K562 (cell line): Measurements from ENCODE around the gene ANAPC4. TPM values are rescaled to one million over a fixed set of nuclear protein-coding genes. Genes with fewer than 3 reads are reported as not detected.

Experiments used
- ATAC-seq: fragments of 200-7000 bp; cut with Tn5 transposase; 3 replicates; pipeline ENCODE4 v1.9.1; 2020; ENCODE audit warnings: moderate library complexity
- BruUV-seq: library from RNA; stranded (reverse); fragments of 400-500 nt; replicated peaks from 2 replicates; lab custom pipeline; 2021; lab: Mats Ljungman, UMichigan
- CTCF ChIA-PET: fragments of 300-600 bp; formaldehyde crosslinking; extraction: SDS; loops from one replicate; lab custom pipeline; 2021; ENCODE audit warnings: low intra/inter-chr PET ratio; lab: Yijun Ruan, JAX
- POLR2A ChIA-PET: fragments of 300-600, 350-650 bp; sonication (Branson Sonifier 250); formaldehyde crosslinking; extraction: SDS; loops from one replicate; lab custom pipeline; 2021; ENCODE audit warnings: antibody characterized with exemption, inconsistent platforms; lab: Yijun Ruan, JAX
- DNase-seq, 4 experiments: peaks; one replicate each; pipeline versions ENCODE4 v3.0.0 to v3.0.0-alpha.2; 2011 to 2018; ENCODE audit warnings: low spot score in 3 of 4, mixed read lengths in 3 of 4; ENCODE audit errors: extremely low read depth in 1 of 4
- FAIRE-seq: peaks from 2 replicates; lab custom pipeline; 2011; peaks lifted over from hg19 to GRCh38; lab: Jason Lieb, UNC
- H2AFZ ChIP-seq: 2 replicates; pipeline ENCODE4 v1.6.0; 2011; ENCODE audit warnings: low read depth, low read length, control low read depth, inconsistent platforms
- H3K27ac ChIP-seq: fragments of 200-600 bp; 3 replicates; pipeline ENCODE4 v1.8.0; 2011; ENCODE audit warnings: low read depth, mild to moderate bottlenecking, control low read depth, inconsistent platforms, low read length, moderate library complexity, mixed read lengths; ENCODE audit errors: extremely low read depth
- H3K27me3 ChIP-seq, 2 experiments: fragments of 300-600 bp in 1 of 2; 2 replicates in 1 of 2; 3 replicates in 1 of 2; pipeline versions ENCODE4 v1.6.0 to v1.8.0; 2011; ENCODE audit warnings: inconsistent platforms in 2 of 2, low read length in 2 of 2, mild to moderate bottlenecking in 1 of 2, mixed read lengths in 1 of 2, moderate library complexity in 1 of 2; ENCODE audit not compliant: control insufficient read depth in 2 of 2, insufficient read depth in 2 of 2
- H3K36me3 ChIP-seq: fragments of 300-600 bp; 3 replicates; pipeline ENCODE4 v1.8.0; 2011; ENCODE audit warnings: mild to moderate bottlenecking, low read length, inconsistent platforms; ENCODE audit not compliant: control insufficient read depth, insufficient read depth
- H3K4me1 ChIP-seq, 2 experiments: fragments of 200-600 bp in 1 of 2; replicated peaks in 1 of 2; 2 replicates in 1 of 2; 3 replicates in 1 of 2; pipeline versions ENCODE4 v1.5.1 to v1.8.0; 2011; ENCODE audit warnings: inconsistent platforms in 2 of 2, low read length in 2 of 2, mild to moderate bottlenecking in 1 of 2, mixed read lengths in 1 of 2, moderate library complexity in 1 of 2; ENCODE audit not compliant: control insufficient read depth in 2 of 2, insufficient read depth in 2 of 2
- H3K4me2 ChIP-seq: 2 replicates; pipeline ENCODE4 v1.6.1; 2011; ENCODE audit warnings: low read length, control low read depth, inconsistent platforms, mixed read lengths; ENCODE audit not compliant: insufficient read depth
- H3K4me3 ChIP-seq: fragments of 200-600 bp; sonication (generic), shearing (Covaris generic); 2 replicates; pipeline ENCODE4 v1.5.1; 2016; ENCODE audit warnings: control low read depth, inconsistent platforms
- H3K79me2 ChIP-seq: fragments of 200-600 bp; 3 replicates; pipeline ENCODE4 v1.8.0; 2011; ENCODE audit warnings: low read length, inconsistent platforms; ENCODE audit not compliant: control insufficient read depth, insufficient read depth
- H3K9ac ChIP-seq, 2 experiments: 2 replicates each; pipeline versions ENCODE4 v1.6.0 to v1.6.1; 2011; ENCODE audit warnings: low read depth in 2 of 2, low read length in 2 of 2, control low read depth in 1 of 2, inconsistent platforms in 1 of 2, mild to moderate bottlenecking in 1 of 2, mixed read lengths in 1 of 2; ENCODE audit not compliant: insufficient read depth in 1 of 2
- H3K9me1 ChIP-seq: one replicate; pipeline ENCODE4 v1.6.0; 2011; ENCODE audit warnings: inconsistent platforms, mild to moderate bottlenecking, low read length, moderate library complexity; ENCODE audit not compliant: control insufficient read depth, insufficient read depth
- H3K9me3 ChIP-seq: replicated peaks from 2 replicates; pipeline ENCODE4 v1.5.1; 2011; ENCODE audit warnings: low read depth, low read length, inconsistent platforms; ENCODE audit not compliant: control insufficient read depth, insufficient read depth
- H4K20me1 ChIP-seq: replicated peaks from 2 replicates; pipeline ENCODE4 v1.6.1; 2011; ENCODE audit warnings: low read length, inconsistent platforms, mixed read lengths; ENCODE audit not compliant: control insufficient read depth, insufficient read depth
- CAMTA2 ChIP-seq: fragments of 250-450 bp; sonication (Bioruptor Pico); conservative IDR thresholded peaks from 2 replicates; pipeline ENCODE4 v1.5.1; 2022
- E4F1 ChIP-seq: fragments of 250-450 bp; sonication (Bioruptor Pico); IDR thresholded peaks from 2 replicates; pipeline ENCODE4 v1.5.0; 2021; ENCODE audit warnings: mild to moderate bottlenecking, borderline replicate concordance
- PCBP2 ChIP-seq: fragments of 200-400 bp; formaldehyde crosslinking; IDR thresholded peaks from 2 replicates; pipeline ENCODE4 v1.6.1; 2018; ENCODE audit warnings: low read length, low read depth, mild to moderate bottlenecking, moderate library complexity; ENCODE audit not compliant: poor library complexity, severe bottlenecking
- TAF9B ChIP-seq: fragments of 450-650 bp; IDR thresholded peaks from 2 replicates; pipeline ENCODE4 v1.6.1; 2018; ENCODE audit warnings: mild to moderate bottlenecking; ENCODE audit not compliant: partially characterized antibody
- ZNF263 ChIP-seq: sonication (generic); formaldehyde crosslinking; IDR thresholded peaks from 2 replicates; pipeline ENCODE4 v1.8.0; 2022; ENCODE audit warnings: mild to moderate bottlenecking, missing genetic modification reagents, borderline replicate concordance
- ZNF3 ChIP-seq: fragments of 250-450 bp; sonication (Bioruptor Pico); IDR thresholded peaks from 2 replicates; pipeline ENCODE4 v1.5.0; 2021; ENCODE audit warnings: mild to moderate bottlenecking, moderate library complexity
- ZNF76 ChIP-seq: fragments of 250-450 bp; sonication (Bioruptor Pico); IDR thresholded peaks from 2 replicates; pipeline ENCODE4 v1.4.0; 2020; ENCODE audit warnings: mild to moderate bottlenecking, moderate library complexity, borderline replicate concordance
- WGBS: fragments of 100-300 bp; shearing (Covaris generic); methylation state at CpG from one replicate; pipeline ENCODE4 v1.1.6; 2016; ENCODE audit warnings: low coverage, mixed read lengths; ENCODE audit not compliant: insufficient coverage; ENCODE audit errors: missing lambda C conversion rate; 5-methylcytosine and 5-hydroxymethylcytosine counted together
- in situ Hi-C: fragments of 300-500 bp; cut with MboI; formaldehyde crosslinking; loops from 4 replicates; pipeline ENCODE4 v1.15.0; 2018; ENCODE audit warnings: inconsistent platforms, mixed read lengths
- intact Hi-C: fragments of 100-400 bp; cut with micrococcal nuclease; formaldehyde crosslinking; loops from 2 replicates; pipeline ENCODE4 v1.14.2; 2022
- polyA plus RNA-seq, 8 experiments: library from polyadenylated mRNA; depleted of rRNA in 4 of 8; stranded (reverse) in 5 of 8; unstranded in 3 of 8; fragments of >200 nt; fragmentation: Nextera tagmentation in 2 of 8; fragmentation: Illumina TruSeq in 1 of 8; extraction: Ambion mirVana in 2 of 8; extraction: Trizol in 1 of 8; gene quantifications; 2 replicates each; pipeline versions ENCODE4 v1.2.1 to v1.2.3, GENCODE V29; 2011 to 2014; ENCODE audit warnings: inconsistent platforms in 1 of 8, missing spikeins in 1 of 8
- total RNA-seq, 7 experiments: library from RNA; depleted of rRNA in 6 of 7; stranded (reverse); fragments of >200 nt in 6 of 7; fragmentation: Illumina TruSeq in 2 of 7; extraction: Trizol in 2 of 7; gene quantifications; 2 replicates each; pipeline versions ENCODE4 v1.2.1 to v1.2.3, GENCODE V29; 2011 to 2021; ENCODE audit warnings: low replicate concordance in 1 of 7

The ANAPC4 gene
- total and polyA plus RNA-seq, 9 of the 15 experiments (the other 6 are each of a cell fraction or from before 2014, with no cell fraction given) = 23.9 to 47.0 (median 31.9) TPM

DNA sequence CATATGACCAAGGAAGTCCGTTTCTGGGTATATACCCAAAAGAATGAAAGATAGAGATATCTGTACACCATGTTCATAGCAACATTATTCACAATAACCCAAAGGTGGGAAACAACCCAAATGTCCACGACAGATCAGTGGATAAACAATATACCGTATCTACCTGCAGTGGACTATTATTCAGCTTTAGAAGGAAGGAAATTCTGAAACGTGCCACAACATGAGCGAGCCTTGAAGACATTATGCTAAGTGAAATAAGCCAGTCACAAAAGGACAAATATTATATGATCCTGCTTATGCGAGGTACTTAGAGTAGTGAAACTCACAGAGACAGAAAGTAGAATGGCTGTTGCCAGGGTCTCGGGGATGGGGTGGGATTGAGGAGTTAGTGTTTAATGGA, 75.0 kb downstream of the ANAPC4 start:
- in situ Hi-C loops = no loop called here
- intact Hi-C loops = no loop called here

More for the DNA sequence above, 75.0 kb downstream of the ANAPC4 start:
- no peaks in the 10 kb centered on the region for H3K79me2 ChIP-seq
- no peak for TF ChIP-seq CAMTA2 (CRISPR knock-in tag)
- no peak for TF ChIP-seq E4F1 (CRISPR knock-in tag)
- TF ChIP-seq PCBP2 = no peak
- no peak for TF ChIP-seq ZNF263 (CRISPR knock-in tag)
- TF ChIP-seq TAF9B = no peak
- no peak for TF ChIP-seq ZNF76 (CRISPR knock-in tag)
- no peak for TF ChIP-seq ZNF3
- TF ChIP-seq, all 486 proteins: peak for 0
- ATAC-seq = no peak
- H3K4me1 ChIP-seq = no peaks in the 10 kb centered on the region
- no TSS peak for BruUV-seq
- CTCF ChIA-PET = no interaction called here
- no peak overlapping the region for H3K9ac ChIP-seq
- POLR2A ChIA-PET = no interaction called here
- H3K4me2 ChIP-seq = no peak overlapping the region
- under 1% methylated on average over 7 of the region's 7 CpGs for WGBS
- no peaks in the 10 kb centered on the region for H3K36me3 ChIP-seq
- H3K4me3 ChIP-seq = no peak overlapping the region
- H2AFZ ChIP-seq = no peak overlapping the region
- no peak overlapping the region for H3K27ac ChIP-seq
- peaks cover 4 to 7% of the 10 kb centered on the region in 2 experiments for H3K27me3 ChIP-seq
- FAIRE-seq = no peak
- no peaks in the 10 kb centered on the region for H3K9me3 ChIP-seq
- no peak for DNase-seq
- H4K20me1 ChIP-seq = no peaks in the 10 kb centered on the region
- no peaks in the 10 kb centered on the region for H3K9me1 ChIP-seq
